Uterus (tissue), 2 donors: ENCODE measurements around the gene SETX.

Experiments
- POLR2A ChIP-seq, 2 donors: fragments of 450-650 bp; IDR thresholded peaks; one replicate each; pipeline ENCODE4 v1.6.1; 2016; ENCODE audit warnings: antibody characterized with exemption in 2 of 2, mild to moderate bottlenecking in 1 of 2, moderate library complexity in 1 of 2
- TF ChIP-seq, protein P1 (sequence below), 4 experiments: fragments of 200-600 bp in 2 of 4; fragments of 450-650 bp in 2 of 4; sonication (generic) in 2 of 4; IDR thresholded peaks; one replicate each; pipeline ENCODE4 v1.5.1; 2016 to 2019; ENCODE audit warnings: antibody characterized with exemption in 4 of 4, mild to moderate bottlenecking in 2 of 4, moderate library complexity in 1 of 4

DNA sequence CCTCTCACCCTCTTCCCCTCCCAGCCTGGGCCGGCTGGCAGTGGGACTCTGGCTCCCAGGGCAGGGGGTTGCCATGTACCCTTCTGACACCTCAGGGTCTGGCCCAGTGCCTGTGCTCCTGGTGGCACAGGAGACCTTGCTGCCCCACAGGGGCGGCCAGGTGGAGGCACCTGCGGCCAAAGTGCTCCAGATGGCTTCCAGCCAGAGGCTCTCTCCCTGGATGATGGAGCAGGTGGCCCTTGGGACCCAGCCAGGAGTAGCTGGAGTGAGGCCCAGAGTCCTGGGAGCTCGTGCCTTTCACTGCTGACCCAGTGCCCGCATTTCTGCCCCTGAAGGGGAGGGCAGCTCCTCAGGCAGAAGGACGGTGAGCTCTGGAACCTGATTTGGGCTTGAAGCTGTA is 105.7 kb downstream of the SETX start:
- TF ChIP-seq, protein P1, sequence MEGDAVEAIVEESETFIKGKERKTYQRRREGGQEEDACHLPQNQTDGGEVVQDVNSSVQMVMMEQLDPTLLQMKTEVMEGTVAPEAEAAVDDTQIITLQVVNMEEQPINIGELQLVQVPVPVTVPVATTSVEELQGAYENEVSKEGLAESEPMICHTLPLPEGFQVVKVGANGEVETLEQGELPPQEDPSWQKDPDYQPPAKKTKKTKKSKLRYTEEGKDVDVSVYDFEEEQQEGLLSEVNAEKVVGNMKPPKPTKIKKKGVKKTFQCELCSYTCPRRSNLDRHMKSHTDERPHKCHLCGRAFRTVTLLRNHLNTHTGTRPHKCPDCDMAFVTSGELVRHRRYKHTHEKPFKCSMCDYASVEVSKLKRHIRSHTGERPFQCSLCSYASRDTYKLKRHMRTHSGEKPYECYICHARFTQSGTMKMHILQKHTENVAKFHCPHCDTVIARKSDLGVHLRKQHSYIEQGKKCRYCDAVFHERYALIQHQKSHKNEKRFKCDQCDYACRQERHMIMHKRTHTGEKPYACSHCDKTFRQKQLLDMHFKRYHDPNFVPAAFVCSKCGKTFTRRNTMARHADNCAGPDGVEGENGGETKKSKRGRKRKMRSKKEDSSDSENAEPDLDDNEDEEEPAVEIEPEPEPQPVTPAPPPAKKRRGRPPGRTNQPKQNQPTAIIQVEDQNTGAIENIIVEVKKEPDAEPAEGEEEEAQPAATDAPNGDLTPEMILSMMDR (IDR thresholded peaks at IDR 0.05) = no peak
- TF ChIP-seq POLR2A (IDR thresholded peaks at IDR 0.05) = no peak
